Lower leg skin (tissue), 4 donors: ENCODE data around the gene SERPINB13. TPM values are rescaled to one million over a fixed set of nuclear protein-coding genes. Genes with fewer than 3 reads are reported as not detected.
"Not testable (repeated sequence)": the region's sequence is repeated elsewhere in the genome, so short reads cannot be mapped to it uniquely, and the experiment has no call there.

Experiments
- DNase-seq, 2 donors: peaks; one replicate each; pipeline ENCODE4 v3.0.0-alpha.2; 2019; ENCODE audit warnings: low spot score in 2 of 2
- H3K4me3 ChIP-seq: fragments of 200-600 bp; sonication (generic); 2 replicates; pipeline ENCODE4 v1.5.1; 2017; ENCODE audit warnings: mild to moderate bottlenecking, low read depth; ENCODE audit not compliant: poor library complexity, severe bottlenecking
- CTCF ChIP-seq, 3 donors: fragments of 450-650 bp; IDR thresholded peaks; one replicate each; pipeline ENCODE4 v1.5.1; 2016; ENCODE audit warnings: antibody characterized with exemption in 3 of 3, mild to moderate bottlenecking in 3 of 3, moderate library complexity in 2 of 3
- POLR2A ChIP-seq, 2 donors: fragments of 450-650 bp; IDR thresholded peaks; one replicate each; pipeline ENCODE4 v1.6.1; 2016 to 2017; ENCODE audit warnings: antibody characterized with exemption in 2 of 2, mild to moderate bottlenecking in 1 of 2, moderate library complexity in 1 of 2
- WGBS, 2 donors: methylation state at CpG; one replicate each; pipeline ENCODE4 v1.1.5; 2018; 5-methylcytosine and 5-hydroxymethylcytosine counted together
- intact Hi-C: fragments of 100-400 bp; cut with DNase I; formaldehyde crosslinking; loops from one replicate; pipeline ENCODE4 v1.15.0; 2023; ENCODE audit warnings: low total_unique reads
- total RNA-seq, 4 donors: library from RNA; depleted of rRNA; stranded (reverse); fragments of >200 nt; gene quantifications; one replicate each; pipeline ENCODE4 v1.1.0, GENCODE V29; 2016

SERPINB13 gene
- total RNA-seq, 4 donors from 2014 or later, result 15.2 to 34.2 (median 16.9) TPM

- 85 to 88% methylated on average over 3 of the region's 3 CpGs for WGBS, 2 donors
- TF ChIP-seq CTCF (IDR thresholded peaks at IDR 0.05), result no peak
- no peak for TF ChIP-seq POLR2A (IDR thresholded peaks at IDR 0.05)
- DNase-seq, result no peak
- no peak overlapping the region for H3K4me3 ChIP-seq
- intact Hi-C loops, result no loop called here
Observed at GRCh38 chr18:63619661-63620060, 32.5 kb downstream of the SERPINB13 start.

GRCh38 chr18:63624863-63625262 is 37.7 kb downstream of the SERPINB13 start:
- TF ChIP-seq POLR2A (IDR thresholded peaks at IDR 0.05) (no peak), CTCF (IDR thresholded peaks at IDR 0.05) (no peak)
- no peak for DNase-seq
- no peak overlapping the region for H3K4me3 ChIP-seq
- WGBS, 2 donors, result 87 to 95% methylated on average over 3 of the region's 3 CpGs
- intact Hi-C loops, result no loop called here

- no peak overlapping the region for H3K4me3 ChIP-seq
- TF ChIP-seq CTCF (IDR thresholded peaks at IDR 0.05), result no peak
- no peak for TF ChIP-seq POLR2A (IDR thresholded peaks at IDR 0.05)
- no peak for DNase-seq
- 85 to 89% methylated on average over 4 of the region's 4 CpGs for WGBS, 2 donors
- intact Hi-C loops, result no loop called here
Observed at GRCh38 chr18:63626431-63626830, 39.3 kb downstream of the SERPINB13 start.

DNA sequence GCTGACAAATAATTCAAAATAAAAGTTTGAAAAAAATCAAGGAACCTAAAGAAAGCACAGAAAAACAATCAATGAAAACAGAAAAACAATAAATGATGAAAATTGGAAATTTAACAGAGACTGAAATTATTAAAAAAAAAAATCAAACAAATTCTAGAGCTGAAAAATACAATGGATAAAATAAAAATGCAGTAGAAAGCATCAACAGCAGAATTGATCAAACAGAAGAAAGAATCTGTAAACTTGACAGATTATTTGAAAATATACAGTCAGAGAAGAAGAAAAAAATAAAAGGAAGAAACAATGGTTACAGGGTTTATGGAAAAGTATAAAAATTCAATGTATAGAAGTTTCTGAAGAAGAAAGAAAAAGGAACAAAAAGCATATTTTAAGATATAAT is 40.7 kb downstream of the SERPINB13 start:
- no peak for DNase-seq
- TF ChIP-seq POLR2A (IDR thresholded peaks at IDR 0.05) (no peak), CTCF (IDR thresholded peaks at IDR 0.05) (no peak)
- intact Hi-C loops, result no loop called here
- H3K4me3 ChIP-seq, result no peak overlapping the region

GRCh38 chr18:63637703-63638102 is 50.6 kb downstream of the SERPINB13 start:
- no peak overlapping the region for H3K4me3 ChIP-seq
- 91 to 93% methylated on average over 6 of the region's 6 CpGs for WGBS, 2 donors
- intact Hi-C loops, result no loop called here
- TF ChIP-seq POLR2A (IDR thresholded peaks at IDR 0.05), result no peak
- DNase-seq, result no peak

GRCh38 chr18:63641157-63641680 is 54.1 kb downstream of the SERPINB13 start:
- 52 to 63% methylated on average over 4 of the region's 4 CpGs for WGBS, 2 donors

GRCh38 chr18:63642668-63643356 is 55.7 kb downstream of the SERPINB13 start:
- intact Hi-C loops, DNase-seq, H3K4me3 ChIP-seq: not testable (repeated sequence)
- WGBS, 2 donors, result 90 to 93% methylated on average over 4 of the region's 4 CpGs

More at GRCh38 chr18:63641157-63641680, 54.1 kb downstream of the SERPINB13 start:
- DNase-seq, intact Hi-C loops, H3K4me3 ChIP-seq: not testable (repeated sequence)

- DNase-seq, intact Hi-C loops: not testable (repeated sequence)
- 68 to 92% methylated on average over 1 of the region's 2 CpGs for WGBS, 2 donors
Observed at GRCh38 chr18:63644142-63644541, 57.0 kb downstream of the SERPINB13 start, which contains the start of gene SERPINB4. SERPINB4 (minus strand) TSS chr18:63644256; CDS start chr18:63643577, 679 bp downstream.

DNA sequence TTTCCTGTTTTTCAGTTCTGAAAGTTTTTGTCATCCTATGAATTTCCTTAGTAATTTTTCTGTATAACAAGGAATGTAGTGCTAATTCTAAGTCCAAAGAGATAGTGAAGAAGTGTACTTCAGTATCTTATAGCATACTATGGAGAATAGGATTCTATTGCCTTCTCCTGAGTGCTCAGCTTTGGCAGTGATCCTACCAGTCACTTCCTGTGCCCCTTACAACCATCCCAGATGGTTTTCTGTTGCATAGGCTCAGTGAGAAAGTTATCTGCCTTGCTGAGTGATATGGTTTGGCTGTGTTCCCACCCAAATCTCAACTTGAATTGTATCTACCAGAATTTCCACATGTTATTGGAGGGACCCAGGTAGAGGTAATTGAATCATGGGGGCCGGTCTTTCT is 57.6 kb downstream of the SERPINB13 start:
- WGBS, 2 donors, result 88 to 93% methylated on average over 1 of the region's 1 CpG
- H3K4me3 ChIP-seq, DNase-seq, intact Hi-C loops: not testable (repeated sequence)

More at GRCh38 chr18:63644142-63644541, 57.0 kb downstream of the SERPINB13 start, which contains the start of gene SERPINB4:
- H3K4me3 ChIP-seq, result not testable (repeated sequence)
